ENCODE results near the gene ZDHHC12.

- no peak for TF ChIP-seq ZNF274 (IDR thresholded peaks at IDR 0.05; ENCODE audit: low read depth, low read length)
- no peak for TF ChIP-seq YY1 (IDR thresholded peaks at IDR 0.05; ENCODE audit: insufficient read depth, insufficient read length)
- no peak for TF ChIP-seq SUZ12 (IDR thresholded peaks at IDR 0.05; ENCODE audit: extremely low read depth, insufficient read depth, insufficient read length)
Observed at GRCh38 chr9:128747241-128747640, 23.3 kb upstream of the ZDHHC12 start.
